WI38 (cell line): ENCODE results near the gene SCOC.

Experiments
- H3K4me3 ChIP-seq: 2 replicates; pipeline ENCODE4 v1.5.1; 2011; ENCODE audit warnings: low read depth, mild to moderate bottlenecking, control low read depth, low read length
- TF ChIP-seq, protein P1 (sequence below): IDR thresholded peaks from 2 replicates; pipeline ENCODE4 v1.5.1; 2012; ENCODE audit warnings: low read depth, mild to moderate bottlenecking, control low read depth, low read length

SCOC gene

DNA sequence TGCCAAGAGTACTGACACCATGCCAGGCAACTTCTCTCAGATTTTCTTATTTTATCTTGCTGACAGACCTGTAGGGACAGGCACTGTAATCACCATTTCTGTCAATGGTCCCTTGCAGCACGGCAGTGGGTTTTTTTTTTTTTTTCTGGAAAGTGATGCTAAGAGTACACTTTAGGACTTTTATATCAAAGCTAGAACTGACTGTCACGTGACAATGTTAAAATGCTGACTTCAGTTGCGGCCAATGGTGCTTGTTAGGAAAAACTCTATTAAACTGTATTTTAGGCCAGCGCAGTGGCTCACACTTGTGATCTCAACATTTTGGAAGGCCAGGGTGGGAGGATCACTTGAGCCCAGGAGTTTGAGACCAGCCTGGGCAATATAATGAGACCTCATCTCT is 12.3 kb upstream of the SCOC start:
- TF ChIP-seq, protein P1, sequence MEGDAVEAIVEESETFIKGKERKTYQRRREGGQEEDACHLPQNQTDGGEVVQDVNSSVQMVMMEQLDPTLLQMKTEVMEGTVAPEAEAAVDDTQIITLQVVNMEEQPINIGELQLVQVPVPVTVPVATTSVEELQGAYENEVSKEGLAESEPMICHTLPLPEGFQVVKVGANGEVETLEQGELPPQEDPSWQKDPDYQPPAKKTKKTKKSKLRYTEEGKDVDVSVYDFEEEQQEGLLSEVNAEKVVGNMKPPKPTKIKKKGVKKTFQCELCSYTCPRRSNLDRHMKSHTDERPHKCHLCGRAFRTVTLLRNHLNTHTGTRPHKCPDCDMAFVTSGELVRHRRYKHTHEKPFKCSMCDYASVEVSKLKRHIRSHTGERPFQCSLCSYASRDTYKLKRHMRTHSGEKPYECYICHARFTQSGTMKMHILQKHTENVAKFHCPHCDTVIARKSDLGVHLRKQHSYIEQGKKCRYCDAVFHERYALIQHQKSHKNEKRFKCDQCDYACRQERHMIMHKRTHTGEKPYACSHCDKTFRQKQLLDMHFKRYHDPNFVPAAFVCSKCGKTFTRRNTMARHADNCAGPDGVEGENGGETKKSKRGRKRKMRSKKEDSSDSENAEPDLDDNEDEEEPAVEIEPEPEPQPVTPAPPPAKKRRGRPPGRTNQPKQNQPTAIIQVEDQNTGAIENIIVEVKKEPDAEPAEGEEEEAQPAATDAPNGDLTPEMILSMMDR, result no peak
- no peak overlapping the region for H3K4me3 ChIP-seq

- TF ChIP-seq, protein P1, result no peak
- H3K4me3 ChIP-seq, result no peak overlapping the region
Measured at GRCh38 chr4:140363051-140363450, 10.4 kb upstream of the SCOC start.

GRCh38 chr4:140363558-140363957 is 9.9 kb upstream of the SCOC start:
- TF ChIP-seq, protein P1, result no peak

DNA sequence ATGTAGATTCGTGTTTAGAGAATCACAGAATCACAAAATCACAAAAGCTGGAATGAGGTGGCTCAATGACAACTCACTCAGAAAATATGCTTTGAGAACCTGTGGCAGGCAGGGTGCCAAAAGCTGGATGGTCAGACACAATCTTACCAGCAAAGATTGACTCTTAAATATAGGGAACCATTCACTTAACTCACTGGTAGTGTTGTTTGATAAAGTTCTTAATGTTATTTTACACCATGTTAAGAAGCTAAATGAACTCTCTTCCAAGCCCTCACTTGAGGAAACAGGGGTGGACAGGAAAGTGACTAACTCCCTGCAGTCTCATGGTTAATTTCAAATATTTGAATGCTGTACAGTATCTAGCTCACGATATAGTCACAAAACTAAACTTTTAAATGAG is 5.7 kb upstream of the SCOC start:
- no peak overlapping the region for H3K4me3 ChIP-seq
- TF ChIP-seq, protein P1, result no peak

More at GRCh38 chr4:140363558-140363957, 9.9 kb upstream of the SCOC start:
- no peak overlapping the region for H3K4me3 ChIP-seq

DNA sequence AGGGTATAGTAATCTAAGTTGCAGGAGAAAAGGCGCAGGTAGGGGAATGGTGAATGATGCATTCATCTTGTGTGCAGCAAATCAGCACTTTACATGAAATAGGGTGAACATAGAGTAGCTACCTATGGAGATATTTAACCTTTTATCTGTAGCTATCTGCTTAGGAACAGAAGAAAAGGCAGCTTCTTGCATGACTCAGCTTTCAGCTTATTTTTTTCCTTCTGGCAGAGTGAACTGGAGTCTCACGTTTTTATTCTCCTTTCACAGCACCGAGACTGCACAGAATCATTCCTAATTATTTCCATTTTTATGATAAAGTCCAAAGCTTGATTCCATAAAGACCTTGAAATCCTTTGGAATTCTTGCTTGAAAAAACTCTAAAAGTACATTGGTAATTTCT is 4.8 kb upstream of the SCOC start:
- no peak overlapping the region for H3K4me3 ChIP-seq
- TF ChIP-seq, protein P1, result no peak

- H3K4me3 ChIP-seq, result peak overlapping the region; percentile 90
- TF ChIP-seq, protein P1, result no peak
Measured at GRCh38 chr4:140372751-140373327, 607 bp upstream of the SCOC start.

DNA sequence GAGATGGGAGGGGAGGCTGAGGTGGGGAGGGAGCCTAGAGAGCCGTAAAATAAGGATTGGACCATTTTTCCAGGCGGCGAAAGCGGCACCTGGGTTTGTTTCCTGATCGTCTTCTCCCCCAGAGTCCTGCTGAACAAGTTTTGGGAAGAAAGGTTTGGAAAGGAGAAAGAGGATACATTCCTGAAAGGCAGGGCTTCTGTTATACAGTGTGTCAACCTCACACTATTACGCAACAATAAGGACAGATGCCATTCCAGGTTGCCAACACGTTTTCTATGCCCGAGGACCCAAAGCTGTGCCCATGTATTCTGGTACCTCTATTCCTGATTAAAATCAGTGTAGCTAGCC is 658 bp downstream of the SCOC start:
- TF ChIP-seq, protein P1, result no peak
- peak overlapping the region; percentile 90 for H3K4me3 ChIP-seq
